ENCODE results near the gene ACSL3.
A peak's percentile ranks its signal among the peaks of the same experiment; 100 is the strongest.

ACSL3 gene

GRCh38 chr2:222883420-222883819 lies 22.6 kb downstream of the ACSL3 start:
- no peak for DNase-seq

DNA sequence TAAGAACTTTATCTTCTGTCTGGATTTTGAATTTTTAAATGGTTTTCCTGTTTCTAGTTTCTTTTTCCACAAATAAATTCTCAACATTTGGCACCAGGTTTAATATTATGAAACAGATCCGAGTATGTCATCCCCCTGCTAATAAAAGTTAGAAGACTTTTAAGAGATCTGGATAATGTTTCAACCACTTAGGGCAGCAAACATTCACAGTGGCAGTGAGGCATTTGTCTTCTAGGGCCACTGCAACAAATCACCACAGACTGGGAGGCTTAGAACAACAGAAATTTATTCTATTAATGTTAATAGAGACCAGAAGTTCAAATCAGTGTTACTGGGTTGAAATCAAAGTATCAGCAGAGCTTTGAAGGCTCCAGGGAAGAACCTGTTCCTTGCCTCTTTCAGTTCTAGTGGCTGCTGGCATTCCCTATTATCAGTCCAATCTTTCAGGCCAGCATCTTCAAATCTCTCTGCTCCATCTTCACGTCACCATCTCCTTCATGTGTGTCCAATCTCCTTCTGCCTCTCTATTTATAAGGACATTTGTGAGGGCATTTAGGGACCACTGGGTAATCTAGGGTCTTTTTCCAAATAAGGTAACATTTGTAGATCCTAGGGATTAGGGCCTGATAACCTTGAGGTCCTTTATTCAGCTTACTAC lies 23.4 kb downstream of the ACSL3 start:
- DNase-seq = no peak

DNA sequence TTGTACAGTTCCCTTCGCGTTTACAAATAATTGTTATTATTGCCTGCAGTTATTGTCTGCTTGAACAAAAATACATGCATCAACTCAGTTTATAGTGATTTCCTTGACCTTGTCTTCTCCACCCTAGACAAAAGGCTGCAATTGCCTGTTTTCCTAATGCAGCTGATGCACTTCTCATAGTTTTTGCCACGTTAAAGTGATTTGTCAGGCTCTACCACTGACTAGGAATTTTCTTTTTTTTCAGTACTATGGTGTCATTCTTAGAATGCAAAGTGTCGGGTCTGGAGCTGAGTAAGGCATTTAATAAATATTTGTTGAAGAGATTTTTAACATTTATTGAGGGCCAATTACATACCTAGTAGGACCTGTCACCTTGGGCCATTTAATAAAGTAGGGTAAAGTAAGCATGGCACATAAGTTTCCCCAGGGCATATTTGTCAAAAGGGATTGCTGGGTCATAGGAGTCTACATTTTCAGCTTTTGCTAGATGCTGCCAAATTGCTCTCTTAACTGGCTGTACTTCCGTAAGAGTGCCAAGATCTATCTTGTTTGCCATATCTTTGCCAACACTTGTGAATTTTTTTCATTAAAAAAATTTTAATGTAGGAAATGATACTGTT lies 24.1 kb downstream of the ACSL3 start:
- DNase-seq = no peak

DNA sequence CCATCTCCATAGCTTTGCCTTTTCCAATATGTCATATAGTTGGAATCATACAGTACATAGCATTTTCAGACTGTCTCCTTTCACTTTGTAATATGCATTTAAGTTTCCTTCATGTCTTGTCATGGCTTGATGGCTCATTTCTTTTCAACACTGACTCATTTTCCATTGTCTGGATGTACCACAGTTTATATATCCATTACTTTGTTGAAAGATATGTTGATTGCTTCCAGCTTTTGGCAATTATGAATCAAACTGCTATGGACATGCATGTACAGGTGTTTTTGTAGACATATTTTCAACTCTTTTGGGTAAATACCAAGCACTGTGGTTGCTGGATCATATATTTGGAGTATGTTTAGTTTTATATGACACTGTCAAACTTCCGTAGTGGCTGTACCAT lies 26.3 kb downstream of the ACSL3 start:
- DNase-seq = no peak

GRCh38 chr2:222888716-222889115 lies 27.9 kb downstream of the ACSL3 start:
- no peak for DNase-seq

- DNase-seq = no peak
Observed at GRCh38 chr2:222891890-222892289, 31.1 kb downstream of the ACSL3 start.

DNA sequence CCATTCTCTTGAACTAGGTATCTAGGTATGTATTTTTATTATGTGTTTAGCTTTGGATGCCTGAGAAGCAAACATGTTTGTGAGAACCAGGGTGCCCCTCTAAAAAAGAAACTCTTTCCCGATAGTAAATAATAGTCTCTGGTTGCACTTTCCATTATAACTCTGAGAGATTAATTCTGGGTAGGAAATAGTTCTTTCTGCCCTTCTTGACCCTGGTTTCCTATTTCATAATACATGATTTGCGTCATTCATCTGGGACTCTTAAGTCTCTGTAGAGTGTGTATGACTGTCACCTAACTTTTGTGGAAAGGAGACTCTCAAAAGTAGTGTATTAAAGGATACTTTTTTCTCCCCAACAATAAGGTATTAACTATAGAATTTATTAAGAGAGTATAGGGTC lies 31.5 kb downstream of the ACSL3 start:
- DNase-seq = no peak

DNA sequence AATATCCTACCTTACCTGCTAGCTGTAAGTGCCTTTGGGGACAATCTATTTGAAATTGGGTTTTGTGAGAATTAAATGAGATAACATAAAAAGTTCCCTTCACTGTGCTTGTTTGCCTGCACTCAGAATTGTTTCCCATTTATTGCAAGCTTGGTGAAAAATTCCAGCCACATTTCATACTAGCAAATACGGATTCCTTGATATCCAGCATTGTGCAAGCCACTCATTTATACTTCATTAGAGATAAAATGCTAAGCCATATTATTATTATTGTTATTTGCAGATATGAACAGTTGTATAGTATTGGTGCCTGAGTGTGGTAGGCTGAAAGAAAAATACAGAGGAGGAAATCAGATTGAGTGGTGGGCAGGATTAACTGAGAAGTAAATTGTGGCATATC lies 31.9 kb downstream of the ACSL3 start:
- DNase-seq = no peak

GRCh38 chr2:222893716-222894115 lies 32.9 kb downstream of the ACSL3 start:
- no peak for DNase-seq

DNA sequence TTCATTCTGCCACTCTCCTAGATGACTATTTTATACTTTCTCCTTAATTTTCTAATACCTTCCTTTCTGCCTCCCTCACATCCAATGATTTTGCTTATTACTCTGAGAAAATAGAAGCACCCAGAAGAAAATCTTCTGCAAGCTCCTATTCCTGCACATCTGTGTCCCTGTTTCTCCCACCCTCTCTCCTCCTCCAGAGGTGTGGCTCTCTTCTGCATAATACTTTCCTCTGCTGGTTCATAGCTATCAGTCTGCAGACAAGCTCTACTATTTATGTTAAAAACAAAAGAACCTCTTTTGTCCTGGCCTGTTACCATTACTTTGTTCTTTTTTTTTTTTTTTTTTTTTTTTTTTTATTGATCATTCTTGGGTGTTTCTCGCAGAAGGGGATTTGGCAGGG lies 34.3 kb downstream of the ACSL3 start:
- no peak for DNase-seq

- DNase-seq = no peak
Observed at GRCh38 chr2:222897898-222898297, 37.1 kb downstream of the ACSL3 start.

- DNase-seq = no peak
Observed at GRCh38 chr2:222899413-222900181, 38.8 kb downstream of the ACSL3 start.

DNA sequence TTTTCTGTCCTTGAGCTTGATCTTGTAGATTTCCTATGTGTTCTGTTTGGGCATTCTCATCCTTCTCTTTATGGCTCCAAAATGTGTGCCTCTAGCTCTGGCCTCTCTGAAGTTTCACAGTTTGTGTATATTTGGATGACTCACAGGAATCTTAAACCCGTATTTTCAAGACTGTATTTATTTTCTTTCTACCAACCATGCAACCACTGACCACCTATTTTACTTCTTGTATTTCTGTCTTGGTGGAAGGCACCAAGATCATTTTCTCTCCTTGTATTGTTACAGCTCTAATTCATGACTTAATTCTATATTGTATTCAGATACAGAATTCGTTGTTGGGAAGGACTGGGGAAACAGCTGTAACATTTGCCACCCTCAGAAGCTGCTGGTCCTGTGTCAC lies 39.5 kb downstream of the ACSL3 start:
- no peak for DNase-seq

DNA sequence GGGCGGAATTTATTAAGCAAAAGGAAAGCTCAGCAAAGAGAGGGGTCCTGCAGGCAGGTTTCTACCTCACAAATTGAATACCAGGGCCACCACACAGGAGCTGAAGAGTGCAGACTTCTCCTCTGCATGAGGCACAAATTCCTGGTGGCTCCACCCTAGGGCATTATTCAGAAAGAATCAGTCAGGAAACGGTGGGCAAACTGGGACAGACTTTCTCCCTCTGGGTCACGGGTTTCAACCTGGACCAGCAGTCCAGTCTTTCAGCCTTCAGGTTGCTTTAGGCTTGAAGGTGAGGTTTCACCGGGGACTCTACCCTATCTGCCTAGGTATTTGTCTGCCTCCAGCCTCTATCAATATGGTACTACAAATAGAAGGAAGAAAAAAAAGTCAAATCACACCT lies 41.8 kb downstream of the ACSL3 start:
- DNase-seq = no peak

DNA sequence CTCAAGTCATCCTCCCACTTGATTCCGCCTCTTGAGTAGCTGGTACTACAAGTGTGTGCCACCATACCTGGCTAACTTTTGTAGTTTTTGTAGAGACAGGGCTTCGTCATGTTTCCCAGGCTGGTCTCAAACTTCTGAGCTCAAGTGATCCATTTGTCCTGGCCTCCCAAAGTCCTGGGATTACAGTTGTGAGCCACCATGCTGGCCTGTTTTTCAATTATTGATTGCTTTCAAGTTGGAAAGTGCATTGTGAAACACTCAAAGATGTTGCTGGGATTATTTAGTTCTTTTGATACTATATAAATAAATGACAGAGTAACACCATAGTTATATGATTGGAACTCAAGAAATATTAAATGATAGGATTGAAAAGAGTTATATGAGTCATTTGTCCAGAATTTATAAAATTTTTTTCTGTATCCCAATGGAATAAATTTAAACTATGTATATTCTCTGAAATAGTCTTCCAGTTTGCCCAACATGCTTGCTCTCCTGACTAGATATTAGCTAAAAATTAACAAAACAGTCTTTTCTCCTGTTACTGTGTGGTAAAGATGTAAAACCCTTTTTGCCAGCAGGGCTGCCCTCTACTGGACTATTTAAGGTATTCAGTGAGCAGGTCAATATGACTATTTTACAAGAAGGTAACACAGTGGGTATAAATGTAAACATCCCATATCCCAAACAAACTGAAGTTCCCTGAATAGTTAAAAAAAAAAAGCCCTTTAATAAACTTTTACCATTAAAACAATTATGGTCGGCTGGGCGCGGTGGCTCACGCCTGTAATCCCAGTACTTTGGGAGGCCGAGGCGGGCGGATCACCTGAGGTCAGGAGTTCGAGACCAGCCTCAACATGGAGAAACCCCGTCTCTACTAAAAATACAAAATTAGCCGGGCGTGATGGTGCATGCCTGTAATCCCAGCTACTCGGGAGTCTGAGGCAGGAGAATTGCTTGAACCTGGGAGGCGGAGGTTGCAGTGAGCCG lies 42.7 kb downstream of the ACSL3 start:
- peak; percentile 8 to 29 for DNase-seq

GRCh38 chr2:222904557-222905258 lies 43.9 kb downstream of the ACSL3 start:
- no peak for DNase-seq

- no peak for DNase-seq
Observed at GRCh38 chr2:222907048-222907447, 46.2 kb downstream of the ACSL3 start.

GRCh38 chr2:222907790-222908441 lies 47.1 kb downstream of the ACSL3 start:
- DNase-seq = no peak

- no peak for DNase-seq
Observed at GRCh38 chr2:222909286-222909685, 48.5 kb downstream of the ACSL3 start.

GRCh38 chr2:222912117-222912516 lies 51.3 kb downstream of the ACSL3 start:
- no peak for DNase-seq

GRCh38 chr2:222912776-222913175 lies 51.9 kb downstream of the ACSL3 start:
- DNase-seq = no peak
